HepG2 (cell line): Measurements from ENCODE around the gene MYCBPAP. TPM values are rescaled to one million over a fixed set of nuclear protein-coding genes. Genes with fewer than 3 reads are reported as not detected.

Experiments used
- ARNT ChIP-seq: fragments of 450-650 bp; IDR thresholded peaks from 2 replicates; pipeline ENCODE4 v1.6.1; 2017
- ATF1 ChIP-seq: IDR thresholded peaks from 2 replicates; pipeline ENCODE4 v1.6.1; 2016; ENCODE audit warnings: mild to moderate bottlenecking, control low read depth
- CBX5 ChIP-seq: sonication (generic); formaldehyde crosslinking; IDR thresholded peaks from 2 replicates; pipeline ENCODE4 v1.4.0; 2020; ENCODE audit warnings: missing genetic modification reagents, borderline replicate concordance
- ELF1 ChIP-seq: sonication (generic); formaldehyde crosslinking; IDR thresholded peaks from 2 replicates; pipeline ENCODE4 v1.4.0; 2020; ENCODE audit warnings: missing genetic modification reagents
- FOXJ3 ChIP-seq: sonication (generic); formaldehyde crosslinking; IDR thresholded peaks from 2 replicates; pipeline ENCODE4 v1.4.0; 2020; ENCODE audit warnings: missing genetic modification reagents, mild to moderate bottlenecking, borderline replicate concordance
- GATAD2A ChIP-seq: IDR thresholded peaks from 2 replicates; pipeline ENCODE4 v1.6.1; 2016
- KDM5B ChIP-seq: sonication (generic); formaldehyde crosslinking; IDR thresholded peaks from 2 replicates; pipeline ENCODE4 v1.4.0; 2020; ENCODE audit warnings: missing genetic modification reagents, mild to moderate bottlenecking, borderline replicate concordance
- MEF2D ChIP-seq: sonication (generic); formaldehyde crosslinking; IDR thresholded peaks from 2 replicates; pipeline ENCODE4 v1.5.1; 2020; ENCODE audit warnings: mild to moderate bottlenecking, missing genetic modification reagents
- MTA3 ChIP-seq: sonication (generic); formaldehyde crosslinking; IDR thresholded peaks from 2 replicates; pipeline ENCODE4 v1.4.0; 2020; ENCODE audit warnings: missing genetic modification reagents
- NCOA2 ChIP-seq: sonication (generic); formaldehyde crosslinking; IDR thresholded peaks from 2 replicates; pipeline ENCODE4 v1.8.0; 2022; ENCODE audit warnings: inconsistent platforms
- SNAI1 ChIP-seq: sonication (generic); formaldehyde crosslinking; IDR thresholded peaks from 2 replicates; pipeline ENCODE4 v1.5.0; 2020; ENCODE audit warnings: mild to moderate bottlenecking, missing genetic modification reagents, borderline replicate concordance
- TBX3 ChIP-seq: fragments of 450-650 bp; IDR thresholded peaks from 2 replicates; pipeline ENCODE4 v1.6.1; 2017; ENCODE audit warnings: antibody characterized with exemption, mild to moderate bottlenecking, inconsistent platforms, borderline replicate concordance
- TP53 ChIP-seq: sonication (generic); formaldehyde crosslinking; conservative IDR thresholded peaks from 2 replicates; pipeline ENCODE4 v1.4.0; 2020; ENCODE audit warnings: missing genetic modification reagents
- WIZ ChIP-seq: sonication (generic); formaldehyde crosslinking; IDR thresholded peaks from 2 replicates; pipeline ENCODE4 v1.5.1; 2020; ENCODE audit warnings: mild to moderate bottlenecking, missing genetic modification reagents
- ZBTB38 ChIP-seq: sonication (generic); formaldehyde crosslinking; IDR thresholded peaks from 2 replicates; pipeline ENCODE4 v1.5.1; 2020; ENCODE audit warnings: mild to moderate bottlenecking, missing genetic modification reagents
- ZC3H4 ChIP-seq: sonication (generic); formaldehyde crosslinking; IDR thresholded peaks from 2 replicates; pipeline ENCODE4 v1.4.0; 2020; ENCODE audit warnings: missing genetic modification reagents, borderline replicate concordance
- ZKSCAN1 ChIP-seq: fragments of 150-350 bp; IDR thresholded peaks from 2 replicates; pipeline ENCODE4 v1.6.1; 2014; ENCODE audit warnings: low read length
- ZNF17 ChIP-seq: sonication (generic); formaldehyde crosslinking; IDR thresholded peaks from 2 replicates; pipeline ENCODE4 v1.5.0; 2020; ENCODE audit warnings: mild to moderate bottlenecking, missing genetic modification reagents
- ZNF251 ChIP-seq: sonication (generic); formaldehyde crosslinking; IDR thresholded peaks from 2 replicates; pipeline ENCODE4 v1.9.0; 2021; ENCODE audit warnings: mild to moderate bottlenecking, missing genetic modification reagents
- ZNF496 ChIP-seq: sonication (generic); formaldehyde crosslinking; IDR thresholded peaks from 2 replicates; pipeline ENCODE4 v1.8.1; 2023; ENCODE audit warnings: mild to moderate bottlenecking, moderate library complexity, missing genetic modification reagents; ENCODE audit not compliant: insufficient replicate concordance
- ZNF556 ChIP-seq: sonication (generic); formaldehyde crosslinking; IDR thresholded peaks from 2 replicates; pipeline ENCODE4 v1.4.0; 2020; ENCODE audit warnings: mild to moderate bottlenecking, missing genetic modification reagents, borderline replicate concordance
- ZNF574 ChIP-seq: sonication (generic); formaldehyde crosslinking; IDR thresholded peaks from 2 replicates; pipeline ENCODE4 v1.4.0; 2020; ENCODE audit warnings: missing genetic modification reagents
- ZNF615 ChIP-seq: sonication (generic); formaldehyde crosslinking; IDR thresholded peaks from 2 replicates; pipeline ENCODE4 v1.5.0; 2020; ENCODE audit warnings: mild to moderate bottlenecking, missing genetic modification reagents, borderline replicate concordance
- ZNF839 ChIP-seq: sonication (generic); formaldehyde crosslinking; IDR thresholded peaks from 2 replicates; pipeline ENCODE4 v1.4.0; 2020; ENCODE audit warnings: missing genetic modification reagents, mild to moderate bottlenecking, borderline replicate concordance
- ZXDC ChIP-seq: sonication (generic); formaldehyde crosslinking; IDR thresholded peaks from 2 replicates; pipeline ENCODE4 v1.5.0; 2020; ENCODE audit warnings: mild to moderate bottlenecking, missing genetic modification reagents
- polyA plus RNA-seq, 8 experiments: library from polyadenylated mRNA; depleted of rRNA in 3 of 8; stranded (reverse) in 7 of 8; unstranded in 1 of 8; fragments of >200 nt; fragmentation: Illumina TruSeq in 4 of 8; extraction: Trizol in 4 of 8; gene quantifications; 2 replicates each; pipeline versions ENCODE4 v1.2.1 to v1.2.3, GENCODE V29; 2011 to 2016; ENCODE audit warnings: low read depth in 4 of 8, missing spikeins in 1 of 8, mixed read lengths in 1 of 8; ENCODE audit not compliant: insufficient read depth in 1 of 8
- total RNA-seq, 5 experiments: library from RNA; depleted of rRNA; stranded (reverse); fragments of >200 nt; fragmentation: Illumina TruSeq; extraction: Trizol; gene quantifications; 2 replicates each; pipeline ENCODE4 v1.2.3, GENCODE V29; 2016; ENCODE audit warnings: low read depth in 1 of 5

MYCBPAP gene
- total and polyA plus RNA-seq, 2 of the 13 experiments (the other 11 are each of a cell fraction or from before 2014, with no cell fraction given) = 0.22 to 0.24 TPM

- peak; percentile 60; the same call in 1 of the 2 replicates for TF ChIP-seq FOXJ3 (CRISPR knock-in tag)
- no peak for TF ChIP-seq ZNF251 (CRISPR knock-in tag)
- TF ChIP-seq CBX5 (CRISPR knock-in tag) = no peak; the same call in 1 of the 2 replicates
- no peak for TF ChIP-seq ZNF556 (CRISPR knock-in tag)
- TF ChIP-seq ZNF496 = no peak
- TF ChIP-seq ZXDC (CRISPR knock-in tag) = no peak
- no peak for TF ChIP-seq SNAI1 (CRISPR knock-in tag)
- no peak for TF ChIP-seq MTA3
- 0 out of 2 replicates have a peak, but pooled peaks have one; percentile 43 for TF ChIP-seq ZKSCAN1
- TF ChIP-seq ZC3H4 (CRISPR knock-in tag) = no peak
- TF ChIP-seq GATAD2A (CRISPR knock-in tag) = peak; percentile 90
- TF ChIP-seq TBX3 = 0 out of 2 replicates have a peak, but pooled peaks have one; percentile 22
- no peak for TF ChIP-seq ZNF839 (CRISPR knock-in tag)
- TF ChIP-seq ZNF615 (CRISPR knock-in tag) = 0 out of 2 replicates have a peak, but pooled peaks have one; percentile 12
- no peak for TF ChIP-seq ARNT
- peak; percentile 33; the same call in 1 of the 2 replicates for TF ChIP-seq ZBTB38
- TF ChIP-seq TP53 = no peak
- TF ChIP-seq ATF1 (CRISPR knock-in tag) = no peak
- peak; percentile 86 for TF ChIP-seq ZNF574 (CRISPR knock-in tag)
- peak; percentile 76; the same call in 1 of the 2 replicates for TF ChIP-seq MEF2D (CRISPR knock-in tag)
- TF ChIP-seq WIZ (CRISPR knock-in tag) = no peak
- TF ChIP-seq KDM5B (CRISPR knock-in tag) = peak; percentile 23; the same call in 1 of the 2 replicates
- no peak; the same call in 1 of the 2 replicates for TF ChIP-seq ELF1 (CRISPR knock-in tag)
- TF ChIP-seq NCOA2 (CRISPR knock-in tag) = 0 out of 2 replicates have a peak, but pooled peaks have one; percentile 17
- TF ChIP-seq ZNF17 = no peak
Measured at GRCh38 chr17:50458701-50459676, 49.2 kb upstream of the MYCBPAP start (continued).
